Measurements from ENCODE around the gene OR2A1.
"Not testable (repeated sequence)": the region's sequence is repeated elsewhere in the genome, so short reads cannot be mapped to it uniquely, and the experiment has no call there.

The OR2A1 gene

GRCh38 chr7:144311872-144312469 is at the start of gene OR2A1:
OR2A1 (plus strand) TSS chr7:144312419; CDS start chr7:144318125, 5,706 bp downstream.
- DNase-seq (ENCODE audit: low read depth in 2 of 2): not testable (repeated sequence)

GRCh38 chr7:144264692-144265091 is 47.5 kb upstream of the OR2A1 start, which contains the start of gene OR2A7:
OR2A7 (minus strand) TSS chr7:144264792; CDS start chr7:144259628, 5,164 bp downstream.
- not testable (repeated sequence) for DNase-seq (ENCODE audit: low read depth in 2 of 2)

- DNase-seq (ENCODE audit: low read depth in 2 of 2): not testable (repeated sequence)
Observed at GRCh38 chr7:144269188-144269587, 43.0 kb upstream of the OR2A1 start, which contains the start of gene CTAGE8. CTAGE8 (minus strand) TSS chr7:144269288; CDS start chr7:144269250, 38 bp downstream.

GRCh38 chr7:144275281-144275680 is 36.9 kb upstream of the OR2A1 start:
- DNase-seq (ENCODE audit: low read depth in 2 of 2): not testable (repeated sequence)

- DNase-seq (ENCODE audit: low read depth in 2 of 2): not testable (repeated sequence)
Observed at GRCh38 chr7:144280010-144280409, 32.2 kb upstream of the OR2A1 start.

GRCh38 chr7:144281981-144282380 is 30.2 kb upstream of the OR2A1 start:
- DNase-seq (ENCODE audit: low read depth in 2 of 2): not testable (repeated sequence)

- not testable (repeated sequence) for DNase-seq (ENCODE audit: low read depth in 2 of 2)
Observed at GRCh38 chr7:144282490-144282889, 29.7 kb upstream of the OR2A1 start.

GRCh38 chr7:144283716-144284115 is 28.5 kb upstream of the OR2A1 start:
- DNase-seq (ENCODE audit: low read depth in 2 of 2): not testable (repeated sequence)

- DNase-seq (ENCODE audit: low read depth in 2 of 2): not testable (repeated sequence)
Observed at GRCh38 chr7:144287171-144287784, 24.9 kb upstream of the OR2A1 start.

GRCh38 chr7:144291607-144292006 is 20.6 kb upstream of the OR2A1 start:
- not testable (repeated sequence) for DNase-seq (ENCODE audit: low read depth in 2 of 2)

GRCh38 chr7:144292384-144293161 is 19.6 kb upstream of the OR2A1 start:
- DNase-seq (ENCODE audit: low read depth in 2 of 2): not testable (repeated sequence)

- DNase-seq (ENCODE audit: low read depth in 2 of 2): not testable (repeated sequence)
Observed at GRCh38 chr7:144293794-144294499, 18.3 kb upstream of the OR2A1 start.

- DNase-seq (ENCODE audit: low read depth in 2 of 2): not testable (repeated sequence)
Observed at GRCh38 chr7:144302578-144303303, 9.5 kb upstream of the OR2A1 start.

GRCh38 chr7:144303607-144304006 is 8.6 kb upstream of the OR2A1 start:
- not testable (repeated sequence) for DNase-seq (ENCODE audit: low read depth in 2 of 2)

- not testable (repeated sequence) for DNase-seq (ENCODE audit: low read depth in 2 of 2)
Observed at GRCh38 chr7:144305156-144305555, 7.1 kb upstream of the OR2A1 start.

GRCh38 chr7:144309702-144310101 is 2.5 kb upstream of the OR2A1 start:
- DNase-seq (ENCODE audit: low read depth in 2 of 2): not testable (repeated sequence)

GRCh38 chr7:144311218-144311617 is 1.0 kb upstream of the OR2A1 start:
- not testable (repeated sequence) for DNase-seq (ENCODE audit: low read depth in 2 of 2)

- not testable (repeated sequence) for DNase-seq (ENCODE audit: low read depth in 2 of 2)
Observed at GRCh38 chr7:144317537-144317936, 5.3 kb downstream of the OR2A1 start.

- not testable (repeated sequence) for DNase-seq (ENCODE audit: low read depth in 2 of 2)
Observed at GRCh38 chr7:144319547-144319946, 7.3 kb downstream of the OR2A1 start.

GRCh38 chr7:144321677-144322206 is 9.5 kb downstream of the OR2A1 start:
- DNase-seq (ENCODE audit: low read depth in 2 of 2): not testable (repeated sequence)

- DNase-seq (ENCODE audit: low read depth in 2 of 2): not testable (repeated sequence)
Observed at GRCh38 chr7:144323359-144323758, 11.1 kb downstream of the OR2A1 start.
